ENCODE results near the gene ESPL1.

GRCh38 chr12:53334822-53335221, 66.7 kb downstream of the ESPL1 start:
- TF ChIP-seq YY1 (IDR thresholded peaks at IDR 0.05; ENCODE audit: insufficient read depth, insufficient read length) = no peak
- TF ChIP-seq SUZ12 (IDR thresholded peaks at IDR 0.05; ENCODE audit: extremely low read depth, insufficient read depth, insufficient read length) = no peak

Measured in NT2/D1 (cell line).